ENCODE results near the gene LAMTOR2.
A peak's percentile ranks its signal among the peaks of the same experiment; 100 is the strongest.
"Not testable (repeated sequence)": the region's sequence is repeated elsewhere in the genome, so short reads cannot be mapped to it uniquely, and the experiment has no call there.

Gene LAMTOR2

DNA sequence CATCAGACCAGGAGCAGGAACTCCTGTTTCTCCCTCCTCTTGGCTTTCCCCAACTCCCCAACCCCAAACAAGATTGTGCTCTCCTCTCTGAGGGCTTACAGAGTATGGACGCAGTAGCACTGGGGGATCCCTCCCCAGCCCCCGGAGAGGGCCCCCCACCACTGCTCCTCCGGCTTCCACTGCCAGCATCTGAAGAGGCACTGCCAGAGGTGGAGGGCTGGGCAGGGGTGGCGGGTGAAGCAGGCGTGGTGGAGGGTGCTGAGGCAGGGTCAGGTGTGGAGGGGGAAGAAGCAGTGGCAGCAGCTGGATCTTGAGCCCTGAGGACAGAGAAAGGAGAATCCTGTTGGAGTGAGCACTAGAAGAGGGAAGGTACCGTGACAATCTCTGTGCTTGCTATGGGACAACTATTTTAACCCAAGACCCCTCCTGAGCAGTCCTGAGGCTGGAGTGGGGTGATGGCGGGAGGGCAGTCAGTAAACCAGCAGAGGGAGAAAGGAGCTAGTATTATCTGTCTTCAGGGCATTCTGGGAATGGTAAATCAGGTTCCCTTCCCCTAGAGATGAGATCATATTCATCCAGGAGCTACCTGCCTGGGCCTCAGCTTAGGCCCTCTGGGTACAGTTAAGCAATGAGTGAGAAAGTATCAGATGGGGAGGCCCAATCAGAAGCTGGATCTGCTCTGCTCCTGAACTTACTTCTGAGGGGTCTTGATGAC, 3.4 kb upstream of the LAMTOR2 start:
- no peak for DNase-seq (ENCODE audit: low read depth in 1 of 2, low spot score in 1 of 2)

- DNase-seq (ENCODE audit: low read depth in 1 of 2, low spot score in 1 of 2): peak; percentile 32 to 51
These were observed 1.5 kb upstream of the LAMTOR2 start for GRCh38 chr1:156052862-156053767.

- peak; percentile 69 to 79 for DNase-seq (ENCODE audit: low read depth in 1 of 2, low spot score in 1 of 2)
These were observed 648 bp upstream of the LAMTOR2 start, which contains the start of gene UBQLN4 for GRCh38 chr1:156053768-156054499. Gene UBQLN4, minus strand, starts transcription at chr1:156053798. Its CDS starts 97 bp downstream, at chr1:156053701.

GRCh38 chr1:156055281-156056048, 883 bp downstream of the LAMTOR2 start:
- DNase-seq (ENCODE audit: low read depth in 1 of 2, low spot score in 1 of 2): no peak

- no peak for DNase-seq (ENCODE audit: low read depth in 1 of 2, low spot score in 1 of 2)
These were observed 1.8 kb downstream of the LAMTOR2 start for GRCh38 chr1:156056326-156056849.

DNA sequence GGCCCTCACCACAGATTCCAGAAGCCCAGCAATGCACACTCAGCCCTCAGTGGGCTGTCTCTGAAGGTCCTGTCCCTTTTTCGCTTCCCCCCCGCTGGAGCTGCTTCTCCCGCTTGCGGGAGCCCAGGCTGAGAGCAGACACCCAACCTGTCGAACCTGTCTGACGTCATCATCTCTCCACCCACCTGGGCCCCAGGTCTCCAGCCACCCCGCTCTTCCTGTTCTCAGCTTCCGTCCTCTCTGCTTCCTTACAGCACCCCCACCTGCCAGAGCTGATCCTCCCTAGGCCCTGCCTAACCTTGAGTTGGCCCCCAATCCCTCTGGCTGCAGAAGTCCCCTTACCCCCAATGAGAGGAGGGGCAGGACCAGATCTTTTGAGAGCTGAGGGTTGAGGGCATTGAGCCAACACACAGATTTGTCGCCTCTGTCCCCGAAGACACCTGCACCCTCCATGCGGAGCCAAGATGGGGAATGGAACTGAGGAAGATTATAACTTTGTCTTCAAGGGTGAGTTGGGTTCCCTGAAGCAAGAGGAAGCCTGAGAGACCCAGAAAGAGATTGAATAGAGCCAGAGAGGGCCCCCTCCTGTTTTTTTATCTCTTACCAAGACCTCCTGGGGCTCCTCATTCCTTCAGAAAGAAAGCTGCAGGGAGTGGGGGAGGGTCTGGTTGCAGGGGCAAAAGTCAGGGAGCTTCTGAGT, 6.5 kb downstream of the LAMTOR2 start, which contains the start of gene RAB25:
Gene RAB25, plus strand, starts transcription at position 224 of the 700 bp plus-strand sequence. Its CDS starts 241 bp downstream, at position 465.
- no peak for DNase-seq (ENCODE audit: low read depth in 1 of 2, low spot score in 1 of 2)

GRCh38 chr1:156062189-156062588, 7.6 kb downstream of the LAMTOR2 start:
- DNase-seq (ENCODE audit: low read depth in 1 of 2, low spot score in 1 of 2): no peak

- no peak for DNase-seq (ENCODE audit: low read depth in 1 of 2, low spot score in 1 of 2)
These were observed 9.4 kb downstream of the LAMTOR2 start for GRCh38 chr1:156063997-156064285.

DNA sequence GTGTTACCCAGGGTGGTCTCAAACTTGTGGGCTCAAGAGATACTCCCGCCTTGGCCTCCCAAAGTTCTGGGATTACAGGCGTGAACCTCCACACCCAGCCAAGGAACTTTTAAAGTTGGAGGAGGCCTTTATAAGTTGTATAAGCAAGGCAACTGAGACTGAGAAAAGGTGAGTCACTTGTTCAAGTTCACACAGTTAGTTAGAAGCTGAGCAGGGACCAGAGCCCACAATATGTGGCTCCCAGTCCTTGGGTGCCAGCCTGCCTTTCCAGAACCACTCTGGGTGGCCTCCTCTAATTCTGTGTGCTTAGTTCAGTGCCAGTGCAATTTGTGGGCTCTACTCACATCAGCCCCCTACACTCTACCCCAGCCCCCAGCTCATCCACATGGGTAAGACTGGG, 10.0 kb downstream of the LAMTOR2 start:
- no peak for DNase-seq (ENCODE audit: low read depth in 1 of 2, low spot score in 1 of 2)

GRCh38 chr1:156065212-156065611, 10.6 kb downstream of the LAMTOR2 start:
- no peak for DNase-seq (ENCODE audit: low read depth in 1 of 2, low spot score in 1 of 2)

DNA sequence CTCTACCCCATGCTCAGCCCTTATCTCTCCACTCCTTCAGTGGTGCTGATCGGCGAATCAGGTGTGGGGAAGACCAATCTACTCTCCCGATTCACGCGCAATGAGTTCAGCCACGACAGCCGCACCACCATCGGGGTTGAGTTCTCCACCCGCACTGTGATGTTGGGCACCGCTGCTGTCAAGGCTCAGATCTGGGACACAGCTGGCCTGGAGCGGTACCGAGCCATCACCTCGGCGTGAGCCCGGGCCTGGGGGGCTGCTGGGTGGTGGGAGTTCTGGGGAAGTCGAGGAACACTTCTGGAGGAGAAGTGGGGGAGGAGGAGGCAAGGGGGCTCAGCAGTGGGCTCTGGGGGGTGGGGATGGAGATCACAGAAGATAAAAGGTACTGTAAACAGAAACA, 11.3 kb downstream of the LAMTOR2 start:
- DNase-seq (ENCODE audit: low read depth in 1 of 2, low spot score in 1 of 2): no peak

DNA sequence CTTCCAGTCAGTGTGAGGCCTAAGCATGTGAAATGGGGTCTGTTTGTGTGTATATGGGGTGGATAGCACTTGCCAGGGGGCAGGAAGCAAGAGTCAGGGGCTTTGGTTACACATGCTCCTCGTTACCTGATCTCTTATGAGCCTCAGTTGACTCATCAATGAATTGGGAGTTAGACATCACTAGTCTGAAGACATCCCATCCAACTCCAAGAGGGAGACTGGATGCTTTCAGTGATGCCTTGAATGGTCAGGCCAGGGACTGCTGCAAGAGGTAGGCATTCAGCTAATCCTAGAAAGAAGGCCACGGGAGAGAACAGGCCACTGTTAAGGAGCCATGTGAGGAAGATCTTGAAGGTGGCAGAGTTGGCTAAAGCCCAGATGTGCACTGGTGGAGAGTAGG, 12.7 kb downstream of the LAMTOR2 start:
- DNase-seq (ENCODE audit: low read depth in 1 of 2, low spot score in 1 of 2): no peak

- no peak for DNase-seq (ENCODE audit: low read depth in 1 of 2, low spot score in 1 of 2)
These were observed 15.2 kb downstream of the LAMTOR2 start for GRCh38 chr1:156069490-156070455.

- DNase-seq (ENCODE audit: low read depth in 1 of 2, low spot score in 1 of 2): no peak
These were observed 16.0 kb downstream of the LAMTOR2 start for GRCh38 chr1:156070548-156070947.

GRCh38 chr1:156071332-156071816, 16.8 kb downstream of the LAMTOR2 start:
- DNase-seq (ENCODE audit: low read depth in 1 of 2, low spot score in 1 of 2): not testable (repeated sequence)

GRCh38 chr1:156072251-156072650, 17.7 kb downstream of the LAMTOR2 start:
- no peak for DNase-seq (ENCODE audit: low read depth in 1 of 2, low spot score in 1 of 2)

DNA sequence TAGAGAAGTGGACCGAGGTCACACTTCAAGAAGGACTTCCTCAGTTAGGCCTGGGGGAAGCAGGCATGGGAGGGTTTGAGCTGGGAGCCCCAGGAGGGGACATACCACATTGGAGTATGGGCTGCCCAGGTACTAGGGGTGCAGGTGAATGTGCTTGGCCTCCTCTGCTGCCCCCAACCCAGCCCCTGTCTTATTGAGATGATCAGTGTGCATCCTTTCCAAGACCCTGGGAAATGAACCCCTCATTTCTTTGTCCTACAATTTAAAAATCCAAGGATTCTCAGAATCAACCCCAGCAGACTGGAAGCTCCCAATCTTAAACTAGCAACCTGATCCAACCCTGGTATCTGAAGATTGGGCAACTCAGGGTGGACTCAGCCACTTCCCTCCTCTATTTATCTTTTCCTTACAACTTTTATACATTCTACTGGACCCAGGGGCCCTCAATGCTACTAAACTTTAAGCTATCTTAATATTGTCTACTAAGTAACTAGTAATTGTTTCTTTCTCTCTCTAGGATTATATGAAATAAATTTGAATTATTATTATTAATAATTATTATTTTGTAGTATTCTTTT, 18.6 kb downstream of the LAMTOR2 start:
- no peak for DNase-seq (ENCODE audit: low read depth in 1 of 2, low spot score in 1 of 2)

GRCh38 chr1:156073740-156074139, 19.2 kb downstream of the LAMTOR2 start:
- no peak for DNase-seq (ENCODE audit: low read depth in 1 of 2, low spot score in 1 of 2)
